ENCODE measurements around the gene IL12RB2.
A peak's percentile ranks its signal among the peaks of the same experiment; 100 is the strongest.
"Not testable (repeated sequence)": the region's sequence is repeated elsewhere in the genome, so short reads cannot be mapped to it uniquely, and the experiment has no call there.

The IL12RB2 gene

GRCh38 chr1:67404212-67404620 lies 96.5 kb downstream of the IL12RB2 start:
- no peak for DNase-seq

GRCh38 chr1:67405473-67406245 lies 98.0 kb downstream of the IL12RB2 start:
- DNase-seq: no peak

GRCh38 chr1:67407498-67407897 lies 99.8 kb downstream of the IL12RB2 start:
- no peak for DNase-seq

GRCh38 chr1:67408148-67408547 lies 100.5 kb downstream of the IL12RB2 start:
- DNase-seq: no peak

- DNase-seq: not testable (repeated sequence)
Measured at GRCh38 chr1:67413101-67413500, 105.4 kb downstream of the IL12RB2 start.

GRCh38 chr1:67414574-67414973 lies 106.9 kb downstream of the IL12RB2 start:
- no peak for DNase-seq

DNA sequence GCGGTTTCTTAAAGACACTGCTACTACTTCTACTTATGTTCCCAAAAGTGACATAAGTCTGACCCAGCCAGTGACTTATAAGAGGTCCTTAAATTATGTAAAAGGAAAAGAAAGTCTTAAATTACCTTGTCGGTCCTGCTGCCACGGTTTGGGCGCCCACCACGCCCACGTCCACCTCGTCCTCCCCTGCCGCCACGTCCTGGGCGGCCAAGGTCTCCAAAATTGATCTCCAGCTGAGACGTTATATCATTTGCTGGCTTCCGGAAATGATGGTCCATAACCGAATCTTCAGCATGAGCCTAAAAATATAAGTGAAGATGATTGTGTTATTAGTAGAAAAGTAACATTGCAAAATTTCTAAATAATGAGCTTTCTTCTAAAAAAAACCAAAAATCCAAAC lies 107.4 kb downstream of the IL12RB2 start:
- no peak for DNase-seq

DNA sequence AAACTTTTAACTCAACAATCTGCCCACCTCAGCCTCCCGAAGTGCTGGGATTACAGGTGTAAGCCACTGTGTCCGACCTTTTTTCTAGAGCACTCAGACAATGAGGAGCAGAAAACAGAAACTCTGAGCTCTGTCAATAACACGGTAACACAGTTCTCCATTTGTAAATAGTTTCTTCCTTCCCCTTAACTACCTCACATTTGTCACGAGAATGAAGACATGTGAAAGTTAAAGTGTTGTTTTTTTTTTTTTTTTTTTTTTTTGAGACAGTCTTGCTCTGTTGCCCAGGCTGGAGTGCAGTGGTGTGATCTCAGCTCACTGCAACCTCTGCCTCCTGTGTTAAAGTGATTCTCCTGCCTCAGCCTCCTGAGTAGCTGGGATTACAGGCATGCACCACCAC lies 110.1 kb downstream of the IL12RB2 start:
- DNase-seq: not testable (repeated sequence)

- no peak for DNase-seq
Measured at GRCh38 chr1:67418839-67419586, 111.3 kb downstream of the IL12RB2 start.

DNA sequence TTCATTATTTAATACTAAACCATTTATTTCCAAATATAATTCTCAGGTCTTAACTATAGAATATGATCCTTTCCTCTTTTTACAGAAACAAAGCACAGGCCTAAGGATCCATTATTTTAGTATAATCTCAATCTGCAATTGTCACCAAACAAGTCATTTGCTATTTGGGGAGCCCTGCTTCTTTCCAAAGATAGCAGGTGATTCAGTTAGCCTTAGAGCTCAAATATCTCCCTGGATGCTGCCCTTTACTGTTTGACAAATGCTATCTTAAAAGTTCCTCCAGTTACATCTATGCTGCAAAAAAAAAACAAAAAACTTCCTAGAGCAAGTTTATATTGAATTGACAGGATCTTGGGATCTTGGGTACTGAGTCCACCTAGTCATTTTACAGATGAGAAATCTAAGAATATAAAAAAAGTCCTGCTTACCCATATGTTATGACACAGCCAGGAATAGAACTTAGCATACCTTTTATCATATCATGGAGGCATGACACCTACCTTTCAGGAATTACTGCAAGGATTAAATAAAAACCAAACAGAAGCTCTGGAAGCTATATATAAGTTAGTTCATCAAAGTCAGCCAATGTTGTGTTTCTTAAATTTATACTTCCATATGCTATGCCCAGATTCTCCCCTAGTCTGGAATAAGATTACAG lies 113.3 kb downstream of the IL12RB2 start:
- no peak for DNase-seq

GRCh38 chr1:67427465-67427864 lies 119.8 kb downstream of the IL12RB2 start:
- DNase-seq: no peak

DNA sequence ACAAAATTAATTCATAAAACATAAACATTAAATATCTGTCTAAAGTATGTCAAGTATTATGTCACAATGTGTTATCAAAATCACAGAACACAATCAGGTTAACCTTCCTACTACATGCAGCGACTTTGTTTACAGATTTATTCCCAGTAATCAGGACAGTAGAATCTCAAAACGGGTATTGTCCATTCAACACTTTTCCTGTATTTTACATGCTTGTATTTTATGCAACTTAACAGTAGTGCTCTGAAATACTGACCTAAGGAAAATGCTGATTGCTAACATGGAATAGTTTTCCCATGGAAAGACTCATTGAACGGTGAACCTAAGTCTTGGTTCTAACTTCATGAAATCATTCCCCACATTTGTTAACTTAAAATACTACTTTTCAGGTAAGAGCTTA lies 120.3 kb downstream of the IL12RB2 start:
- DNase-seq: no peak

- DNase-seq: peak in 1 of 2 donors; percentile 44
Measured at GRCh38 chr1:67429011-67429527, 121.4 kb downstream of the IL12RB2 start.

GRCh38 chr1:67429528-67430357 lies 122.1 kb downstream of the IL12RB2 start:
- peak in 1 of 2 donors; percentile 38 for DNase-seq

DNA sequence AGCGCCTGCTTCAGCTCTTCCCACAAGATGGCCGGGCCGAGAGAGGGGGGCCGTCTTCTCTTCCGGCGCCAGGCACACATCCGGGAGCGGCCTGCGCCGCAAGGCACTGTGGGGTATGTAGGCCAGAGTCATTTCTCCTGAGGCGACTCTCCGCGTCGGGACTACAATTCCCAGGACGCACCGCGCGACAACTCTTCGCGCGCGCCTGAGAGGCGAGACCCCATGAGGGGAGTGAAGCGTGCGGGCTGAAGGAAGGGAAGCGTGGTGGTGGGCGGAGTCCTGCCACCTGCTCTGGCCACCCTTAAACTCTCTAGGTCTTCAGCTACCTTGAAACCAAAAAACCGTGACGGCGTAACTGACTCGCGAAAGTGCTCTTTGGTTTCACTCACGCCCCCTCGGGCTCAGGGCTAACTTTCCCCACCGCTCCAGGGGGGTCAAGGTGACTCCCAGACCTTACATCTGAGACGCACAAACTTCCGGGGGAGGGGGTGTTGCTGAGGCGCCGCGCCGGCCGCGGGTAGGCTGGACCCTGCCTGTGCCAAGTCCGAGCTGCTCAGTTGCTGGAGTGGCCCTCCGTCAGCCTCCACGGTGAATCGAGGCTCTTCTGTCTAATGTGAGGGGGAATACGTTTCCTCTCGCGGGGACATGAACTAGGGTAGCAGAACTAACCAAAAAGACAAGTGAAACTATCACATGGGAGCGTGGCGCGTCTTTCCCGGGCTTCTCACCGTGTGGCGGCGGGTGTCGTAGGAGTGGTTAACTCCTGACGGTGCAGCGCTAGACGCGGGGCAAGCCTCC lies 122.9 kb downstream of the IL12RB2 start, which contains the start of gene SERBP1:
TSS of gene SERBP1 (minus strand) at position 45 of the 798 bp plus-strand sequence. CDS start 102 bp downstream, outside the sequence.
- DNase-seq: peak; percentile 95 to 96

GRCh38 chr1:67431156-67431765 lies 123.6 kb downstream of the IL12RB2 start:
- peak in 1 of 2 donors; percentile 38 for DNase-seq

GRCh38 chr1:67431869-67432578 lies 124.4 kb downstream of the IL12RB2 start:
- no peak for DNase-seq

DNA sequence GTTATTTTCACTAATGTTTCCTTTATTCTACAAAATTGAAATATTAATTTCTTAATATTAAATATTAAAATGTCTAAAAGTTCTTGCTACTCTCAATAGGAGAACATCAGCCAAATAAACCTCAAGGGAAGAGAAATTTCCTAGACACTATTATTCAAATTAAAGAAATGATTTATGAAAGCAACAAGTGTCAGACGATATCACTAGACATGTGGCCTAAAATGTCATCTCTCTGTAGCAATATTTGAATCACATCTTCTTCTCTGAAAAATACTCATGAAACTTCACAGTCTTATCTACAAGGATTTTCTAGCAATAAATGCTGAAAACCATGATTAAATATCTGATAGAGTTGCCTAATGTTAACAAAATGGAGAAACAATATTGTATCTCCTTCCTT lies 125.1 kb downstream of the IL12RB2 start:
- DNase-seq: no peak

DNA sequence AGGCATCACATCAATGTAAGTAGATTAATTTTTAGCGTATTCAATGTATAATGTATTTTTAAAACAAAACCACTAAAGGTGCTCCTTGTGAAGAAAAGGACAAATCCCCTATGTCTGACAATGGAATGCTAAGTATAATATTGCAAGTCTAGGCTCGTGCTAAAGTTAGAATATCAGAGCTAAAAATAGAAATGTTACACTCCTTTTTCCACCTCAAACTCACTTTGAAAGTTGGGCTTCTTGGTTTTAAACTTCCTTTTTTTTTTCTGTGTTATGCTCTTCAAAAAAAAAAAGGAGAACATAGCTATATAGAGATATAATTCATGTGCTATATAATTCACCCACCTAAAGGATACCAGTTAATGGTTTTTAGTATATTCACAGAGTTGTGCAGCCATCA lies 126.2 kb downstream of the IL12RB2 start:
- no peak for DNase-seq

DNA sequence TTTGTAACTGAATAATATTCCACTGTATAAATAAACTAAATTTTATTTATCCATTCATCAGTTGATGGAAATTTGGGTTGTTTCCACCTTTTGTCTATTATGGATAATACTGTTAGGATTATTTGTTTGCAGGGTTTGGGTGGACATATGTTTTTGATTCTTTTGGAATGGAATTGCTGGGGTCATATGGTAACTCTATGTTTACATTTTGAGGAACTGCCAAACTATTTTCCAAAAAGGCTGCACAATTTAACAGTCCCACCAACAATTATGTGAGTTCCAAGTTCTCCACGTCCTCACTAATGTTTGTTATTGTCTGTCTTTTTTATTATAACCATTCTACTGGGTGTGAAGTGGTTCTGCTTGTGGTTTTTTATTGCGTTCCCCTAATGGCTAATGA lies 126.8 kb downstream of the IL12RB2 start:
- no peak for DNase-seq
